ENCODE results near the gene CLCA2.

GRCh38 chr1:86466109-86466844 lies 42.3 kb downstream of the CLCA2 start:
- TF ChIP-seq CTCF (IDR thresholded peaks at IDR 0.05) (no peak), EZH2 (IDR thresholded peaks at IDR 0.05; ENCODE audit: borderline replicate concordance, insufficient read depth, low read depth, low read length, poor library complexity, severe bottlenecking) (no peak)

All from B cell (primary cell).